Motor neuron (in vitro differentiated cells): Measurements from ENCODE around the gene KIF3A. TPM values are rescaled to one million over a fixed set of nuclear protein-coding genes. Genes with fewer than 3 reads are reported as not detected.

ENCODE experiments used
- ATAC-seq, 8 experiments: fragments of 200-7000 bp; cut with Tn5 transposase; replicated peaks in 6 of 8; 2 replicates each; pipeline ENCODE4 v1.8.0; 2021; ENCODE audit warnings: mild to moderate bottlenecking in 8 of 8, moderate library complexity in 8 of 8
- H3K27ac ChIP-seq, 2 donors: fragments of 250-450 bp; sonication (Bioruptor Pico); 2 replicates each; pipeline ENCODE4 v1.9.0; 2021; ENCODE audit warnings: antibody characterized with exemption in 2 of 2, mild to moderate bottlenecking in 2 of 2, moderate library complexity in 1 of 2
- H3K4me1 ChIP-seq, 2 donors: fragments of 250-450 bp; sonication (Bioruptor Pico); replicated peaks in 1 of 2; 2 replicates each; pipeline ENCODE4 v1.6.1; 2021; ENCODE audit warnings: antibody characterized with exemption in 2 of 2, mild to moderate bottlenecking in 2 of 2, moderate library complexity in 1 of 2
- H3K4me3 ChIP-seq, 5 donors: fragments of 250-450 bp; sonication (Bioruptor Pico); 2 replicates each; pipeline ENCODE4 v1.9.0; 2021; ENCODE audit warnings: antibody characterized with exemption in 5 of 5, mild to moderate bottlenecking in 5 of 5, moderate library complexity in 4 of 5
- WGBS, 10 experiments: fragments of 450-650 bp; shearing (Covaris generic); methylation state at CpG; one replicate each; pipeline ENCODE4 v1.0.0; 2022; 5-methylcytosine and 5-hydroxymethylcytosine counted together
- in situ Hi-C, 9 experiments: fragments of 400-800 bp; cut with MboI; loops; one replicate each; pipeline ENCODE4 v1.15.0; 2021; ENCODE audit warnings: low sequenced_read_pairs in 9 of 9, low pct_unique_long_range_greater_than_20kb in 2 of 9; ENCODE audit not compliant: unreplicated experiment in 9 of 9
- total RNA-seq, 8 experiments: library from RNA; unstranded; fragments of 300-600 nt; gene quantifications; 2 replicates each; pipeline versions ENCODE4 v1.2.3 to v1.2.4, GENCODE V29; 2022

Gene KIF3A
- total RNA-seq: 10 to 100 TPM; 11.1 to 65.8 (median 41.6) TPM

DNA sequence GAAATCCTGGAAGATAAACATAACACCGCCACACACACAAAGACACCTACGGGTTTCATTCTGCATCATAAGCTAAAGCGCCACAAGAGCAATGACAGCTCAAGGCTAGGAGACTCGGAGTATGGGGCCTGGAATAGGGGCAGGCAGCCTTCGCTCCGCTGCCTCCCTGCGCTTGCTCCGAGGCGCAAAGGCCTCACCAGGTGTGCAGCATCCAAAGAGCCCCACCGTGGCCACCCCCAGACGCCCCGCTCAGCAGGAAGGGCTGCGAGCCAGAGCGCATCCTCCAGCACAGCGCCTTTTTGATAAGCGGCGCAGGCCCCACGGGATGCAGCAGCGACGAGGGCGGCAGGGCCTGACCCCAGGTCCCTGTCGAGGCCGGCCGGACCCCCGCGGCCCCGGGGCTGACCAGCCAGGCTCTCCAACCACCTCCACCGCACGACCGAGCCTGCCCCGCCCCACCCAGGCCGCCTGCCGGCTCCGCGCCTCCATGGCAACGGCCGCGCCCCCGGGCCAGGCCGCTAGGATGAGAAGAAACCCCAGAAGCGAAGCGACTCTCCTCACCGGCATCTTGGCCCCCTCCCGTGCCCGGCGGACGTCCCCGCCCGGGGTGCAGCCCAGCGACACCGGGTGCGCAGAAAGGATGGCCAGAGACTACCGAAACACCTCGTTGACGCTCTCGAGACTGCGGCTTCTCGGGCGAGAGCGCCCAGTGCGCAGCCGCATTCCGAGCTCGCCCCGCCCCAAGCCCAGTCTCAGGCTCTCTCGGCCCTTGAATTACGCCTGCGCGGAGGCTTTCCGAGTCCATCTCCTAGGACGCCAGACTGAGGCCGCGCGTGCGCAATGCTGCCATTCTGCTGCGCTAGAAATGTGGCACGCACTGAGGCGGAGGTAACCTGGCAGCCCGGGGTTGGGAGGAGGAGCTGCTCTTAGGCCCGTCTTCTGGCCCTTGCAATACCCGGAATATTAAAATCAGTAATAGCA lies at the start of gene KIF3A:
KIF3A (minus strand) TSS at position 694 of the 981 bp plus-strand sequence; CDS start at position 567, 127 bp downstream.
- in situ Hi-C loops: no loop called here
- H3K27ac ChIP-seq: peak within 1 kb of the TSS; percentile 73 to 76
- peak within 1 kb of the TSS; percentile 55 to 96 (median 84) for H3K4me3 ChIP-seq
- H3K4me1 ChIP-seq: peaks cover 11 to 18% of the 10 kb centered on the region in 2 donors
- 0 to 7% (median 3%) methylated on average over 1 to 16 of the region's 81 CpGs; no CpG with 5 or more reads in 5 of the 10 experiments for WGBS, 10 experiments
- ATAC-seq: peak; percentile 90 to 96 (median 94)

DNA sequence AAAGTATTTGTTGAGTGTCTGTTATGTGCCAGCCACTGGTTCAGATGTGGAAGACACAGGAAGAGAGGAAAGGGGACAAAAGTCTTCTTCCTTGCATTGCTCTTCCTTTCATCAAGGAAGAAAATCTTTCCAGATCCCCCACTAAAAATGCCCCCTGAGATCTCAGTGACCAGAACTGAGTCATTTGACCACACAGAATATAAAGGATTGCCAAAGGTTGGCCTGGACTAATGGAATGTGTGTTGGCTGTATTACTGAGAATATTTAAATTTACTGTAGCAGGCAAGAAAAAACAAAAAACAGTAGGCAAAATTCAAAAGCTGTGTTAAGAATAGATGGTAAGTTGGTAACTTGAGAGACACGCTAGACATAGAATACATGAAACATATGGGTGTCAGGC lies 49.7 kb upstream of the KIF3A start:
- WGBS, 10 experiments: 56 to 100% (median 86%) methylated on average over 1 of the region's 1 CpG; no CpG with 5 or more reads in 3 of the 10 experiments
- Histone ChIP-seq H3K4me3 (no peak overlapping the region), H3K4me1 (no peaks in the 10 kb centered on the region), H3K27ac (no peak overlapping the region)
- in situ Hi-C loops: loop anchor here in 1 of 9 experiments (25.0 kb wide), 1 partner anchor 100 kb away; no protein-coding TSS in a partner anchor
- peak in 1 of 8 experiments; percentile 41 for ATAC-seq

DNA sequence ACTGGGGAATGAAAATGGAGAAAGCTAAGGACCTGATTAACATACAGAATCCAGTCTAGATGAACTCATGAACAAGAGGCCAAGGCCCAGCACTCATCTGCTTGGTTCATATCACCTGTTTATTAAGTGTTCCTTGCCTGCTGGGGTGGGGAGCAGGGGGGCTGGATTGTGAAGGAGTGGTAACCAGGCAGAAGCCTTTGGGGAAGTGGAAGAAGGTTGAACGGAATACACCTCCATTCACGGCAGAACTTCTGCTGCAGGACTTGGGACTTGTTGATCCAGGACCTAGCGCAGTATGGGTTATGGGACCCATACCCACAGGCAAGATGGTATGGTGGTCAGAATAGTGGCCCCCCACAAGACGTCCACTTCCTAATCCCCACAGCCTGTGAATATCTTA lies 48.5 kb upstream of the KIF3A start:
- Histone ChIP-seq H3K4me3 (no peak overlapping the region), H3K4me1 (no peaks in the 10 kb centered on the region), H3K27ac (no peak overlapping the region)
- no peak for ATAC-seq
- 20 to 71% methylated on average over 1 of the region's 4 CpGs; no CpG with 5 or more reads in 8 of the 10 experiments for WGBS, 10 experiments
- in situ Hi-C loops: loop anchor here in 1 of 9 experiments (25.0 kb wide), 1 partner anchor 101 kb away; no protein-coding TSS in a partner anchor

- no peak overlapping the region for H3K27ac ChIP-seq
- in situ Hi-C loops: loop anchor here in 1 of 9 experiments (25.0 kb wide), 1 partner anchor 102 kb away; no protein-coding TSS in a partner anchor
- 0 to 100% (median 69%) methylated on average over 1 to 5 of the region's 5 CpGs; no CpG with 5 or more reads in 1 of the 10 experiments for WGBS, 10 experiments
- no peak for ATAC-seq
- H3K4me1 ChIP-seq: no peaks in the 10 kb centered on the region
- no peak overlapping the region for H3K4me3 ChIP-seq
Observed at GRCh38 chr5:132785365-132785764, 48.0 kb upstream of the KIF3A start.

DNA sequence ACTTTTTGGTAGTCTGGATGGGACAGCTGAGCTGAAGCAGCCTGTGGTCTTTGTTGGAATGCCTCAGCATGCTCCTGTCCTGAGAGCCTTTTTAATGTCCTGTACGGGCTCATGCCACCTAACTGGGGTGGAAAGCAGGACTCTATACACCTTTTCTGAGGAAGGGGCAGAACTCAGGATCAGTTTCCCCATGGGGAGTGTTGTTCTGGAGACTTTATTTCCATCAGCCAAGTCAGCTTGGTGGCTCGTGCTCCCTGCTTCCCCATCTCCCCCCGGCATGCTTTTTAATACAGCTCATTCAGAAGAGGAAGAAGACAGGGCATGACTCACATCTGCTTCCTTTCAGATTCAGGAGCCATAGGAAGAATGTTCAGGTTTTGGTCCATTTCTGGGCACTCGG lies 44.8 kb upstream of the KIF3A start:
- no peak overlapping the region for H3K4me3 ChIP-seq
- in situ Hi-C loops: loop anchor here in 1 of 9 experiments (25.0 kb wide), 1 partner anchor 105 kb away; no protein-coding TSS in a partner anchor
- no peaks in the 10 kb centered on the region for H3K4me1 ChIP-seq
- WGBS, 10 experiments: 44 to 100% (median 74%) methylated on average over 1 to 4 of the region's 4 CpGs; no CpG with 5 or more reads in 4 of the 10 experiments
- no peak for ATAC-seq
- H3K27ac ChIP-seq: no peak overlapping the region

GRCh38 chr5:132781029-132781428 lies 43.7 kb upstream of the KIF3A start:
- ATAC-seq: no peak
- H3K27ac ChIP-seq: no peak overlapping the region
- no peak overlapping the region for H3K4me3 ChIP-seq
- no peaks in the 10 kb centered on the region for H3K4me1 ChIP-seq
- in situ Hi-C loops: loop anchor here in 1 of 9 experiments (25.0 kb wide), 1 partner anchor 106 kb away; no protein-coding TSS in a partner anchor
- 77 to 100% (median 88%) methylated on average over 1 to 4 of the region's 4 CpGs for WGBS, 10 experiments

GRCh38 chr5:132780577-132780976 lies 43.2 kb upstream of the KIF3A start:
- in situ Hi-C loops: loop anchor here in 1 of 9 experiments (25.0 kb wide), 1 partner anchor 107 kb away; no protein-coding TSS in a partner anchor
- 67 to 100% (median 89%) methylated on average over 1 of the region's 1 CpG for WGBS, 10 experiments

GRCh38 chr5:132779961-132780360 lies 42.6 kb upstream of the KIF3A start:
- in situ Hi-C loops: loop anchor here in 1 of 9 experiments (25.0 kb wide), 1 partner anchor 107 kb away; no protein-coding TSS in a partner anchor
- Histone ChIP-seq H3K4me3 (no peak overlapping the region), H3K27ac (no peak overlapping the region)

More at GRCh38 chr5:132780577-132780976, 43.2 kb upstream of the KIF3A start:
- Histone ChIP-seq H3K27ac (no peak overlapping the region), H3K4me3 (no peak overlapping the region), H3K4me1 (peaks cover 2 to 3% of the 10 kb centered on the region in 2 donors)
- no peak for ATAC-seq

GRCh38 chr5:132778856-132779255 lies 41.5 kb upstream of the KIF3A start:
- peaks cover 6 to 8% of the 10 kb centered on the region in 2 donors for H3K4me1 ChIP-seq
- H3K4me3 ChIP-seq: no peak overlapping the region
- in situ Hi-C loops: loop anchor here in 1 of 9 experiments (25.0 kb wide), 1 partner anchor 108 kb away; no protein-coding TSS in a partner anchor
- WGBS, 10 experiments: 68 to 89% (median 72%) methylated on average over 4 to 5 of the region's 5 CpGs; no CpG with 5 or more reads in 3 of the 10 experiments
- no peak for ATAC-seq
- H3K27ac ChIP-seq: no peak overlapping the region

More at GRCh38 chr5:132779961-132780360, 42.6 kb upstream of the KIF3A start:
- peaks cover 6 to 8% of the 10 kb centered on the region in 2 donors for H3K4me1 ChIP-seq
- ATAC-seq: no peak
- WGBS, 10 experiments: 0 to 100% (median 85%) methylated on average over 1 to 3 of the region's 3 CpGs

- no peak for ATAC-seq
- Histone ChIP-seq H3K4me1 (peaks cover 6 to 8% of the 10 kb centered on the region in 2 donors), H3K4me3 (no peak overlapping the region), H3K27ac (no peak overlapping the region)
- in situ Hi-C loops: loop anchor here in 1 of 9 experiments (25.0 kb wide), 1 partner anchor 109 kb away; no protein-coding TSS in a partner anchor
- 69 to 100% (median 80%) methylated on average over 1 to 3 of the region's 4 CpGs; no CpG with 5 or more reads in 6 of the 10 experiments for WGBS, 10 experiments
Observed at GRCh38 chr5:132778129-132778528, 40.8 kb upstream of the KIF3A start.

DNA sequence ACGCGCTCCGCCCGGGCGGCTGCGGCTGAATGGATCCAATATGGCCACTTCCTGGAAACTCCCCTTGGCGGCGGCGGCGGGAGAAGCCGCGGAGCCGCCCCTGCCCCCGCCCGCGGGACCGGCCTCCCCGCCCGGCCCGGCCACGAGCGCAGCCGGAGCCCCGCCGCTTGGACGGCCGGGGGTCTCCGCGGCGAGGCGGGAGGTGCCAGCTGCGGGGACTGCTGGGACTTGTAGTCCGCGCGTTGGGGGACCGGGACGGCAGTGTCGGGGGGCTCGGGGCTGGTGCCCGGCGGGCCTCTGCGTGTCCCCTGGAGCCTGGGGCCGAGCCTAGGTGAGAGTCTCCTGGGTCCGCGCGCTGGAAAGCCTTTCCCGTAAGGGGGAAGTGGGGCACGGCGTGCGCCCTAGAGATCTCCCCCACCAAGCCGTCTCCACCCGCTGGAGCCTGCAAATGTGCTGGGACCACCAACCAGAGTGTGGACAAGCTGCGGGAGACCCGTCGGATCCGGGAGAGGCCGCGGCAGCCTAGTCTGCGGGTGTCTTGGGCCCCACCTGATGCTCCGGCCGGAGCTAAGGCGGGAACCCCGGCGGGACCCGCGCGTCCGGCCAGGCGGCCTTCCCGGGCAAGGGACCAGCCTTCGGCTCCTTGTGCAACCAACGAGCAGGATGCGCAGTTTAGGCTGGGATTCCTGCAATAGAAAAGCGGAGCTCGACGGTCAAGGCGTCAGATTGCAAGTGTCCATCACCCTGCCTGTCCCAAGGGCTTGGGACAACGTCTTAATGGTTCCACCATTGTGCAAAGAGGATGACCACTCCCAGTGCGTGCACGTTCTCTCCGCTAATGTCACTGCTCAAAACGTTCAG lies 40.1 kb upstream of the KIF3A start, which contains the start of gene SEPTIN8:
SEPTIN8 (minus strand) TSS at position 31 of the 861 bp plus-strand sequence. CDS start 102 bp downstream, outside the sequence.
- peak; percentile 13 to 91 (median 84) for ATAC-seq
- in situ Hi-C loops: loop anchor here in 1 of 9 experiments (25.0 kb wide), 1 partner anchor 110 kb away; no protein-coding TSS in a partner anchor
- Histone ChIP-seq H3K27ac (no peak within 1 kb of the TSS), H3K4me1 (peaks cover 6 to 8% of the 10 kb centered on the region in 2 donors), H3K4me3 (peak within 1 kb of the TSS; percentile 46 to 96 (median 79))
- 0 to 29% (median 15%) methylated on average over 3 to 9 of the region's 82 CpGs; no CpG with 5 or more reads in 5 of the 10 experiments for WGBS, 10 experiments

GRCh38 chr5:132776938-132777208 lies 39.5 kb upstream of the KIF3A start:
- H3K4me3 ChIP-seq: peak overlapping the region; percentile 46 to 96 (median 79)
- in situ Hi-C loops: loop anchor here in 1 of 9 experiments (25.0 kb wide), 1 partner anchor 110 kb away; no protein-coding TSS in a partner anchor
- no CpG with 5 or more reads among the region's 40 CpGs for WGBS, 10 experiments
- H3K27ac ChIP-seq: no peak overlapping the region
- peaks cover 6 to 8% of the 10 kb centered on the region in 2 donors for H3K4me1 ChIP-seq
- ATAC-seq: no peak
